GM19438 (cell line): ENCODE results near the gene LRRC72.
"Not testable (repeated sequence)": the region's sequence is repeated elsewhere in the genome, so short reads cannot be mapped to it uniquely, and the experiment has no call there.

Experiments used
- ATAC-seq: cut with Tn5 transposase; IDR thresholded peaks from one replicate; pipeline ENCODE4 v1.9.1; 2021; ENCODE audit warnings: low read depth; ENCODE audit not compliant: unreplicated experiment

LRRC72 gene

DNA sequence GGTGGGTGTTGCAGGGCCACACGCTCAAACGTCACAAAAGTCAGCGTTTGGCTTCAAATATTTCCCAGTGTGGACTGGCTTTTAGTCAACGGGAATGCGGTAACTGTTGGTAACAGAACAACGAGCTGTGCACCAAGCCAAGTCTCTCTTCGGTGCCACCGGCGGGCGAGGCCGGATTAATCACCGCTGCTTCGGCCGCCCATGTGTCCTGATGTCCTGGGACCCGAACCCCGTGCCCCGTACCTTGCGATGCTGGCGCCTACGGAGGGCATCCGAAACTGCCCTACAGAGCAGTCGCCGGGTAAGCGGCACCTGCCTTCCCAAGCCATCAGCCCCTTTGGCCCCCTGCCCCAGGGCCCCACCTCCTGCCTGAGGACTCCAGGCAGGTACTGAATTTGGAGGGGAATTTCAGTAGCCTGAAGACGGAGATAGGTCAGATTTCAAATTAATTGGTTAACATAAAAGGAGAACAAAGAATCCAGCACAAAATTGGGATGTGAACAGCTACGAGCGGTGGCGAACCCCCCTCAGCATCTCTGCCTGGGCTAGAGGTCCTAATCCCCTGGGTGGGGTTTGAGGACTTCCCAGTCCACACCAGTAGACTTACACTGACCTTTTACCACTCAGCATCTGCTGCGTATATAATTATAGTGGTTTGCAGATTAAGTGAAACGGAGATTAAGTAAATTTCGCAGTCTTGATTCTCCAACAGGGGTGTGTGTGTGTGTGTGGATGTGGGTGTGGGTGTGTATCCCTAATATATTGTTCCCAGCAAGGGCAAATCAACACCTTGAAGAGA is at the start of gene LRRC72:
TSS of gene LRRC72 (plus strand) at position 84 of the 799 bp plus-strand sequence. CDS start at position 212, 128 bp downstream.
- no peak for ATAC-seq

DNA sequence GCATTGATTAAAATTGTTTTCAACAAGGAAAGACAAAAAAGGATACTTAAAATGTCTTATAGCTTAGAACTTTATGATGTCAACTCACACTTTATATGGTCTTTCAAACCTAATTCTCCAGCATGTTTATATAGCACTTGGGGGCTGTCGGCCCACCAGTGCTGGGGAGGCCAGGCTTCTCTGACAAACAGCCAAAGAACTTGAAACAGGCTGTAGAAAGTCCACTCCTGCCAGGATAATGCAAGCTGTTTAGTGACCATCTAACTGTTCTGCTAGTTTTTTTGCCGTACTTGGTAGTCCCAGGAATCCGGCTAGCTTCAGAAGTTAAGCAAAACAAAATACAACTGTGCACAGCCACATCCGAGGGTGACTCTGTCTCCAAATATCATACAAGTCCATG is 47.5 kb upstream of the LRRC72 start:
- ATAC-seq, result no peak

DNA sequence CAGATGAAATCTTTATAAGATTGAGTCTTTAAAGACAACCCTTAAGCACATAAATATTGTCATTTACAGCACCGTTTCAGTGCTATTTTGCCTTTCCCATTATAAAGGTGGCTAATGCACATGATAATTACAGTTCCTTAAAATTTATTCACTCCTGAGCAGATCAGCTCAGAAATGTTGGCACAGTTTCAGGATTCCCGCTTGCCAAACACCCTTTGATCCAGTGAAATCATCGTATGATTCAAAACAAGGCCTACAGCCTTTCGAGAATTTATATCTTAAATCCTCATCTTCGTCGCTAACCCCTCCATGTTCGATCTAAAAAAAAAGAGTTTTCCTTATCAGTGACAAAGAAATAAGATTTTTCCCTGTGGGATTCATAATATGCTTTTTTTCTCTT is 47.0 kb upstream of the LRRC72 start:
- ATAC-seq, result no peak

DNA sequence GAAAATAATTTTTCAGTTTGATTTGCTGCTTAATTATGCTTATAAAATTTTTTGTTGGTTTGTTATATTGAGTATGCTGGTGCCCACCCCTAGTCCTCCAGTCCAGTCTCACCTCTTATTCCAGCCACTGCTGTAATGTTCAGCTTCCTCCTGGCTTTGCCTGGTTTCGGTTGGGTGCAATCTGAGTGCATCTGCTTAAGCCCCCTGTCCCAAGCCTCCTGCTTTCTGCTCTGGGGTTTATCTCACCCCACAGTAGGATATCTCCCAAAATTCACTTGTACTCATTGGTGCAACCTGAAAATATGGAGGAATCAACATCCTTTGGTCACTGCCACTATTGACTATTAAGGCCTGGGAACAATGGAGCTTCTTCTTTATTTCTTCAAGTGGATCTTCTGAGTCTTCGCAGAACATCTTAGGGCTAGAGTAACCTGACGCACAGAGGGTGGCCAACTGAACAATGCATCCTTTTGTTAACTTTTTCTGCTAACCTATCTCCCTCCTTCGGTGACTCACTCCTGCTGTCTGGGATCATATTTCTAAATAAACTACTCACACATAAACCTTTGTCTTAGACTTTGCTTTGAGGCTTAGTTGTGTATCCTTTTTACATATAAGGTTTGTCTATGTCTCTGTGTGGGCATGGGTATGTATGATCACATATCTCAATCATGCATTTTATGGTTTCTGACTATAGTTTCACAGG is 42.0 kb upstream of the LRRC72 start:
- ATAC-seq, result no peak

DNA sequence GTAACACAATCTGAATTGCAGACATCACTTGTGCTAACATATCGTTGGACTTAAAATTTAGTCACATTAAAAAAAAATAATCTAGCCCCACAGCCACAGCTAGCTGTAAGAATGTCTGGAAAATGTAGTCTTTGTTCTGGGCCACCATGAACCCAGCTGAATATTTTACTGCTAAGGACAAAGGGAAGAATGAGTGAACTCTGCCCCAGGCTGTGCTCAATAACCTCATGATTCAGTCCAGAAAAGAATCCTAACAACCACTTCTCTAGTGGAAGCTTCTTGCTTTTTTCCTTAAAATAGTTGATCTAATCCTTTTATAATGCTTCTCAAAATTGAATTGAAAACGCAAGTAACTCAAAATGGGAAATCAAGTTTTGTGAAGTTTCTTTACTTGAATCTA is 35.5 kb upstream of the LRRC72 start:
- ATAC-seq, result no peak

DNA sequence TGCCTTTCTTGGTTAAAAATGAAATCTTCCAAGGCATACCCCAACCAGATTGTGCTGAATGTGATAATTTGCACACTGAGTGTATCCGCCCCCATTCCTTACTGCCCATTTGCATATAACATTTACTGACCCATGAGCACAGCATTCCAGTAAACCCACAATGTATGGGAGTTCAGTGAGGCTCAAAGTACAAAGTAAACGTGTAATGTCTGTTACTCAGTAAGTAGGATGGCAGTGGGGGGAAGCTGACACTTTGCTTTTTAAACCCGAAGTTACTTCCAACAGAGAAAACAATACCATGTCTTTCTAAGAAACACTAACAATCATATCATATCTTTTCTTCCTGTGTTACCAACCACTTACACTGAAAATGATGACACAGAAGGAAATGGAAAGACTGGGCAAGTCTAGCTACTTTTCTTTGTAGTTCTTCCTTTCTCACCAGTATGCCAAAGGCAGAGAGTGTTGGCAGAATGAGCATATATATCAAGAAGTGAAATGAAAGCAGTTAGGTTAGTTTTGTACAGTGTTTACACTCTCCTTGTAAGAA is 34.0 kb upstream of the LRRC72 start:
- ATAC-seq, result no peak

DNA sequence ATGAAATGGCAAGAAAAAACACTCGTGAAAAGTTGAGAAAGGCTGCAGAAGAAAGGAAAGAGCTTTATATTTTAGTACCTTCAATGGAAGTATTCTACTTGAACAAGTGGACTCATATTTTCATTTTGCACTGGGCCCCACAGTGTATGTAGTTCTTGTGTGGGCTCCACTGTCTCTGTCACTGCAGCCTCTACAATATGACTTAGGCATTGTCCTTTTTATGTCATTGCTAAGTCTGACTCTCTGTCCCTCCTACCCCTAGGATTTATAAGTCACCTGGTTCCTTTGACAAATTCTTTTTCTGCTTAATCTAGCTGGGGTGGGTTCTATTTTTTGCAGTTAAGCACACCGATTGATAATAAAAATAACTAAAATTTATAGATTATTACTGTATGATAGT is 33.4 kb upstream of the LRRC72 start:
- ATAC-seq, result no peak

DNA sequence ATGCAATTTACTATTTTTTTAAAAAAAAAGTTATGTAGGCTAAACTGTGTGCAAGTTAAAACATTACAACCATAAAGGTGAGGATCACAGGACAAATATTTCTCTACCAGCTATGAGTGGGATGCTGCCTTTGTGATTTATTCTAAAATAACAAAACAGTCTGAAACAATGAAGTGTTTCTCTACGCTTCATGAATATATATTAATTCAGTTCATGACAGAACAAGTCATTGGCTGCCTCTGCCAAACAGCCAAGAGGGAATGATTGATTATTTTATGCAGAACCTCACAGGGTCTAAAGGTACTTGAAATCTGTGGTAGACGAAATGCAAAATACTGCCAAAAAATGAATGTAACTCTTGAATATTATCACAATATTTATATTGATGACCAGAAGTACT is 32.1 kb upstream of the LRRC72 start:
- ATAC-seq, result no peak

DNA sequence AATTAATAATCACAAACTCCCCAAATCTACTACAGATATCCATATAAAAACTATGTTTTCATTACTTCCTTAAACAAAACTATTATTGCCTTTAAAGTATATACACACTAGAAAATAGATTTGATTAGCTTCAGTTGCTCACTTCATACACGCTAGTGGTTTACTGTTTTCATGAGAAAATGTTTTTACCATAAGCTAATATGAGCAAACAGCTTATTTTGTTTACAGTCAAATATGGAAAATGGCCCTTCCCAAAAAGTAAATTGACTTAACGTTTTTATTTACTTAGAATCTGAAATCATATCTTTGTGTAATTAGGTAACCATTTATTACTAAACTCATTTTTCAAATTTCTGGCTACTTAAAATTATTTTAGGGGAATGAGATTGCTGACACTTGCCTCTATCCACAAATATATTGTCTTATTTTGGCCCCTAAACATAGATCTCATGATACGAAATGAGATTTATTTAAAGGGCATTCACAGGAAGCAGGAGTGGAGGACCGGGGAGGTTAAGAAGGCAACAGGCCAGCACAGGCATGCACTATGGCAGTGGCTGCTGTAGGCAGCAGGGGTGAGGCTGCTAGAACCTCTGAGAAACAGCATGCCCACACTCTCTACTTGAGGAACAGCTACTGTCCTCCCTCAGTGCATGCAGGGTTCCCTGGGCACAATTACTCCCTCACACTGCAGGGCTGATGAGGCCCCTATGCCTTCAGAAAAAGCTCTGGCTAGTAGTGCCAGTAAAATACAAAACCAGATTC is 31.5 kb upstream of the LRRC72 start:
- ATAC-seq, result no peak

DNA sequence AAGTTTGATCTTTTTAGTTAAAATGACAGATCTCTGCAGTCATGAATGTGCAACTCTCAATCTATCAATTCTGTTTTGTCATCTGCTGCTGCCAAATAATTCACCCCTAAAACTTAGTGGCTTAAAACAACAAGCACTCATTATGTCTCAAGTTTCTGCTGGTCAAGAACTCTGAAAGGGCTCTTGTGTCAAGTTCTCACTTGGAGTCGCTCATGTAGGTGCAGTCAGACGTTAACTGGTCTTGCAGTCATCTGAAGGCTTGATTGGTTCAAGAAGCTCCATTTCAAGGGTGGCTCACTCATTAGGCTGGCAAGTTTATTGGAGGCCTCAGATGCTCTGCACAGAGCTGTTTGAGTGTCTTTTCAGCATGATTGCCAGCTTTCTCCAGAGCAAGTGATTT is 28.5 kb upstream of the LRRC72 start:
- no peak for ATAC-seq

DNA sequence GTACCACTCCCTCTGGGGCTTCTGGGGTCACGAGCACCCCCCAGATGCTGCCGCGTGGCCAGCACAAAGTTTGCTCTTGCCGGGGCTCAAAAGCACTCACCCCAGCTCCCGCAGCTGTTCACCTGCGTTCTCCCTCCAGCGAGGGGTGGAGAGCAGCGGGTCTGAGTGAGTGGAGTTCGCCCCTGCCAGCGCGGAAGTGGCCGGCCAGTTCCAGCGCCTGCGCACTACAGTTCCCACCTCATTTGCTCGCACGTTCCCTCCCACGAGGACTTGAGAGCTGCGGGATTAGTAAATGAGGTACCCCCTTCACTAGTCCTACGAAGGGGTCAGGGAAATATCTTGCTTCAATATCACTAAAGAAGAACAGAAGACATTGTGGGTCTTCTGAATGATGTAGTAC is 24.3 kb upstream of the LRRC72 start:
- ATAC-seq, result no peak

DNA sequence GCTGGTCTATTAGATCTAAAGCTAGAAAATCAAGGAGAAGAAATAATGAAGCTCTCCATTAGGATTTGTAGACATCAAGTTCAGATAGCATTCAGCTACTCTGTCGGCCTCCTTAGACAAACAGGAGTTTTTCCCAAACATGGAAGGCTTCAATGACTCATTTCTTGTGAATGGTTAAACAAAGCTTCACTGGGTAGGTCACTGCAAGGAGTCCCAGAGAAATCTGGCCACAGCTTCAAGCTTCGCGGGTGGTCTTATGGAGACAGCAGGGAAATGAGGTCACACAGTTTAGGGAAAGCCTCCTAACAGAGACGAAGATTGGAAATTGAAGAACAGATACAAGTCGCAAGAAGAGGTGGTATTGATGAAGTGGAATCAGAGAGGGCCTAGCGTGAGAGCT is 22.6 kb upstream of the LRRC72 start:
- ATAC-seq, result no peak

DNA sequence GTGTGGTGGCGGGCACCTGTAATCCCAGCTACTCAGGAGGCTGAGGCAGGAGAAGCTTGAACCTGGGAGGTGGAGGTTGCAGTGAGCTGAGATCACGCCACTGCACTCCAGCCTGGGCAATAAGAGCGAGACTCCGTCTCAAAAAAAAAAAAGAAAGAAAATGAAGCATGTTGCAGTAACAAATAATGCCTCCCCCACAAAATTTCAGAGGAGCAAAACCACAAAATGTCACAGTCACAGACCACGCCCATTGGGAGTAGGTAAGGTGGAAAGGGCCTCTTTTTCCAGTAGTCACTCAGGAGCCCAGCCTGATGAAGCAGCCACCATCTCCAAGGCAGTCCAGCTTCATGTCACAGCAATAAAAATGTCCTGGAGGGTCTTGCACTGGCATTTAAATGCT is 20.2 kb upstream of the LRRC72 start:
- ATAC-seq, result not testable (repeated sequence)

DNA sequence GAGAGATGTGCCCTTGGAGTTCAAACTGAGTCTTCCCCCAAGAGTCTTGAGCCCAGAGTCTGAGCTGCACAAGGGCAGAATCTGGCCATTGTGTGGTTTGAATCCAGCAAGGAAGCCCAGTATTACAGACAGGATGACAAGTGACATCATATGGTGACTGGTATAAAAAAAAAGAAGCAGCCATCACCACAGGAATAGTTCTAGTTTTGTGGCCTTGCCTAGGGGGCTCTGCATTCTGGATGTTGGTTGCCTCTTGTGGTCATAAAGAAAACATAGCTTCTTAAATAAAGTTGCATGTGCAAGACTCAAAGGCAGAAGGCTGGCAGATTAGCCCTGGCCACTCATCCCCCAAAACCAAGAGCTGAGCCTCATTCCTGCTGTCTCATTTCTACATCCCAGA is 16.8 kb upstream of the LRRC72 start:
- ATAC-seq, result no peak

DNA sequence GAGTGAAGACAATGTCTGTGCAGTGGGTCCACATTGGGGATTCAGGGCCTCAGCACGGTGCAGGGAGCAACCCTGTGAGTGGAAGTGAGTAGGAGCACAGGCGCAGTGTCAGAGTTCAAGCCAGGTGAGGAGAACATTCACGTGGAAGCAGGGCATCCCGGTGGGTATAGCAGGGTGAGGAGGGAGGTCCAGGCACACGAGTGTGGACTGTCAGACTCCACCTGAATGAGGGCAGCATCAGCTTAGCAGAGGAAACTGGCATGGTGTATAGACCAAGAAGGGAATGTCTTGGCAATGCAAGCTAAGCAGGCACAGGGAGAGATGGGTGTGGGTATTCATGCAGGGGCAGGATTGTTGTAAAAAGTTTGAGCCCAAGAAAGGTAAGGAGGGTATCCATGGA is 15.3 kb upstream of the LRRC72 start:
- no peak for ATAC-seq

DNA sequence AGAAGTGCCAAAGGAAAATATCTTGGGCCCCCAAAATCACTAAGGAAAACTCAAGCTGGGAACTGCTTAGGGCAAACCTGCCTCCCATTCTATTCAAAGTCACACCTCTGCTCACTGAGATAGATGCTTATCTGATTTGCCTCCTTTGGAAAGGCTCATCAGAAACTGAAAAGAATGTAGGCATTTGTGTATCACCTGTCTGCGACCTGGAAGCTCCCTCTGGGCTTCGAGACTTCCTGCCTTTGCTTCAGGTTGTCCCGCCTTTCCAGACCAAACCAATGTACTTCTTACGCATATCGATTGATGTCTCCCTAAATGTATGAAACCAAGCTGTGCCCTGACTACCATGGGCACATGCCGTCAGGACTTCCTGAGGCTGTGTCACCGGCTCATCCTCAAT is 14.5 kb upstream of the LRRC72 start:
- ATAC-seq, result no peak

DNA sequence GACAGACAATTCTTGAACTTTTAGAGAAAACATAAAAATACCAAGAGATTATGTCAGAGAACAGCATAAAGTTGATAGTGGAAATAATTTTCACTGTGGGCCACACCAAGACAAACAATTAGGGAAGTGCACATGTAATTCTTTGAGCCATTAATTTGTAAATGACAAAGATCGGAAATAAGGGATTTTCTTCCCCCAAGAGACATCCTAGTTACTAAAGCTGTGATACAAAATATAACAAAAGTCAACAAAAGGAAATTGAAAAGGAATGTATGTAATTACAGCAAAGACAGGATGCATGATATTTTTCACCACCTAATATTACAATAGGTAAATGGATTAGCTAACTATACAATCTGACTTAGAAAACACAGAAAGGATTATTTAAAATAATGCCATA is 12.4 kb upstream of the LRRC72 start:
- ATAC-seq, result no peak

DNA sequence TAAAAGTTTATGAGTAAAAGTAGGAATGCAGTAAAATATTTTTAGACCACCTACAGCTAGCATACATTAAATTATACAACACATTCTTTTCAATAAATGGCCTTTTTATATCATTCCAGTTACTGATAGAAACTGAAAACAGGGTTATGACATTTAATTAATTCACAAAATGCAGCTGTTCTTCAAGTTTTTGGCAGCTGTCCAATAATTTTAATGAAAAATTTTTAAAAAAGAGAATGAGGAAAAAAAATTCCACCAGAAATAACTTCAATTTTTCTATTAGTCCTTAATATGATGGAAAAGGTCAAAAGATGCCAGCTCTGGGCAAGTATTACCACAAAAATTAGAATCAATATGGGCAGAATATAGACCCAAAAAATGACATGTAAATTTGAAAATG is 11.9 kb upstream of the LRRC72 start:
- no peak for ATAC-seq

DNA sequence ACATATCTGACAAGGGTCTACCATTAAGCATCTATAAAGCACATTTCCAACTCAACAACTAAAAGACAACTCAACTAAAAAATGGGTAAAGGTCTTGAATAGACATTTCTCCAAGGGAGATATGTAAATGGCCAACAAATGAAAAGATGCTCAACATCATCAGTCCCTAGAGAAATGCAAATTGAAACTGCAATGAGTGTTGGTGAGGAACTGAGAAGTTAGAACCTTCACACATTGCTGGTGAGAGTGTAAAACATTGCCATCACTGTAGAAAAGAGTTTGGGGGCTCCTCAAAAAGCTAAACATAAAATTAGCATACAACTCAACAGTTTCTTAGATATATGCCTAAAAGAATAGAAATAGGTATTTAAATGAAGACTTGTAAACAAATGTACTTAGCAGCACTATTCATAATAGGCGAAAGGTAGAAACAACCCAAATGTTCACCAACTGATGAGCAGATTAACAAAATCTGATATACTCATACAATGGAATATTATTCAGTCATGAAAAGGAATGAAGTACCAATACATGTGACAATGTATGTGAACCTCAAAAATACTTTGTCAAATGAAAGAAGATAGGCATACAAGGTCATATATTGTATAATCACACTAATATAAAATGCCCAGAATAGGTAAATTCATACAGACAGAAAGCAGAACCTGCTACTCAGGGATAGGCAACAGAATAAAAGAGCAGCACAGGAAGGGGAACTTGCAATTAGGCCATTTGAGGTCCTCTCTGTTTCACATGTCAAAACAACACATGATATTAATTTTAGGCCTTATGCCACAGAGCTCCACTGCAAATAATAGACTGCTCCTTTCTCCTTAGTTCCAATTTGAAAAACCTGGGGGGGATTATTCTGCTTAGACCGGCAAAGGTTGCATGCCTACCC is 10.6 kb upstream of the LRRC72 start:
- ATAC-seq, result no peak

DNA sequence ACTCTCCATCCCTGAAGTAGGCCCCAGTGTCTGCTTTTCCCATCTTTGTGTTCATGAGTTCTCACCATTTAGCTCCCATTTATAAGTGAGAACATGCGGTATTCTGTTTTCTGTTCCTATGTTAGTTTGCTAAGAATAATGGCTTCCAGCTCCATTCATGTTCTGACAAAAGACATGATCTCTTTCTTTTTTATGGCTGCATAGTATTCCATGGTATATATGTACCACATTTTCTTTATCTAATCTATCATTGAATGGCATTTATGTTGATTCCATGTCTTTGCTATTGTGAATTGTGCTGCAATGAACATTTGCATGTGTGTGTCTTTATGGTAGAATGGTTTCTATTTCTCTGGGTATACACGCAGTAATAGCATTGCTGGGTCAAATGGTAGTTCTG is 6.6 kb upstream of the LRRC72 start:
- ATAC-seq, result not testable (repeated sequence)
